Measurements from ENCODE around the gene ADORA1.

- TF ChIP-seq CTCF (IDR thresholded peaks at IDR 0.05; ENCODE audit: insufficient read depth, low read length) (no peak), POLR2AphosphoS5 (IDR thresholded peaks at IDR 0.05; ENCODE audit: low read depth) (no peak), REST (IDR thresholded peaks at IDR 0.05; ENCODE audit: insufficient replicate concordance, low read depth) (no peak)
These were observed 9.8 kb downstream of the ADORA1 start for GRCh38 chr1:203137324-203137723.
